ENCODE measurements around the gene ATP6V0E1.

GRCh38 chr5:173014671-173015070 lies 31.1 kb downstream of the ATP6V0E1 start:
- TF ChIP-seq, protein P1, sequence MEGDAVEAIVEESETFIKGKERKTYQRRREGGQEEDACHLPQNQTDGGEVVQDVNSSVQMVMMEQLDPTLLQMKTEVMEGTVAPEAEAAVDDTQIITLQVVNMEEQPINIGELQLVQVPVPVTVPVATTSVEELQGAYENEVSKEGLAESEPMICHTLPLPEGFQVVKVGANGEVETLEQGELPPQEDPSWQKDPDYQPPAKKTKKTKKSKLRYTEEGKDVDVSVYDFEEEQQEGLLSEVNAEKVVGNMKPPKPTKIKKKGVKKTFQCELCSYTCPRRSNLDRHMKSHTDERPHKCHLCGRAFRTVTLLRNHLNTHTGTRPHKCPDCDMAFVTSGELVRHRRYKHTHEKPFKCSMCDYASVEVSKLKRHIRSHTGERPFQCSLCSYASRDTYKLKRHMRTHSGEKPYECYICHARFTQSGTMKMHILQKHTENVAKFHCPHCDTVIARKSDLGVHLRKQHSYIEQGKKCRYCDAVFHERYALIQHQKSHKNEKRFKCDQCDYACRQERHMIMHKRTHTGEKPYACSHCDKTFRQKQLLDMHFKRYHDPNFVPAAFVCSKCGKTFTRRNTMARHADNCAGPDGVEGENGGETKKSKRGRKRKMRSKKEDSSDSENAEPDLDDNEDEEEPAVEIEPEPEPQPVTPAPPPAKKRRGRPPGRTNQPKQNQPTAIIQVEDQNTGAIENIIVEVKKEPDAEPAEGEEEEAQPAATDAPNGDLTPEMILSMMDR (IDR thresholded peaks at IDR 0.05): no peak
- no peak for TF ChIP-seq POLR2A (IDR thresholded peaks at IDR 0.05)

Measured in body of pancreas (tissue), 4 donors.